SK-N-MC (cell line): ENCODE data around the gene JPH3.

Experiments used
- EZH2 ChIP-seq: fragments of 200-600 bp; sonication (generic); IDR thresholded peaks from one replicate; pipeline ENCODE4 v1.6.1; 2017; ENCODE audit warnings: antibody characterized with exemption
- POLR2AphosphoS5 ChIP-seq: IDR thresholded peaks from 2 replicates; pipeline ENCODE4 v1.6.1; 2012; ENCODE audit warnings: mild to moderate bottlenecking, low read depth, low read length, borderline replicate concordance

DNA sequence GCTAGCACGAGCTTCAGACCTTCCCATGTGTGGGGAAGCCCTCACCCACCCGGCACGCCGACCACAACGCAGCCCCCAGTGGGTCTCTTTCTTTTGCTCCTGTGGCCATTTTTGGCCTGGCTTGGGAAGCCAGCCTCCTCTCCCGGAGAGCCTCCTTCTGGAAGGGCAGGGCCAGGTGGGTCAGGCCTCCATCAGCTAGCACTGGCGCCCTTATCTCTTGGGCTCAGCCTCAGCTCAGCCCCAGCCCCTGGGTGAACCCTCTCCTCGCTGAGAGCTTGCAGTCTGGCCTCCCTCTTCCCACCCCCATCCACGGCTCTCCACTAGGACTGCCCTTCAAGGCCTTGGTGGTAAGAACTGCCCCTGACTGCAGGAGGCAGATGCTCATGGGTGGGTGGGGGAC lies 14.7 kb upstream of the JPH3 start:
- TF ChIP-seq EZH2: no peak
- TF ChIP-seq POLR2AphosphoS5: no peak
